WI38 (cell line): ENCODE data around the gene FAM186B.
"Not testable (repeated sequence)": the region's sequence is repeated elsewhere in the genome, so short reads cannot be mapped to it uniquely, and the experiment has no call there.

Experiments used
- H3K4me3 ChIP-seq: 2 replicates; pipeline ENCODE4 v1.5.1; 2011; ENCODE audit warnings: low read depth, mild to moderate bottlenecking, control low read depth, low read length
- TF ChIP-seq, protein P1 (sequence below): IDR thresholded peaks from 2 replicates; pipeline ENCODE4 v1.5.1; 2012; ENCODE audit warnings: low read depth, mild to moderate bottlenecking, control low read depth, low read length

FAM186B gene

DNA sequence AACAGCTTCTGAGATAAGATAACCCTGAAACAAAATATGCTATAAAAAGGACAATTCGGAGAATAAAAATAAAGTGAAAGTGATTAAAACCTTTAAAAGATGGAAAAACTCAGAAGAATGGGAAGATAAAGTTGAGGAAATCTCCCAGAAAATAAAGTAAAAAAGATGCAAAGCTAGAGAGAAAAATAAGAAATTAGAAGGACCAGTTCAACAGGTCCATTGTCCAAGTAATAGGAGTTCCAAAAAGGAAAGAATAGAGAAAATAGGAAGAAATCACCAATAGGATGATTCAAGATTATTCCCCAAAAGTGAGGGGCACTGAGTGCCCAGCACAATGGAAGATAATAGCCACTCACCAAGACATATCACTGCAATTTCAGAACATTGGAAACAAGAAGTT is 13.1 kb upstream of the FAM186B start:
- no peak overlapping the region for H3K4me3 ChIP-seq
- TF ChIP-seq, protein P1, sequence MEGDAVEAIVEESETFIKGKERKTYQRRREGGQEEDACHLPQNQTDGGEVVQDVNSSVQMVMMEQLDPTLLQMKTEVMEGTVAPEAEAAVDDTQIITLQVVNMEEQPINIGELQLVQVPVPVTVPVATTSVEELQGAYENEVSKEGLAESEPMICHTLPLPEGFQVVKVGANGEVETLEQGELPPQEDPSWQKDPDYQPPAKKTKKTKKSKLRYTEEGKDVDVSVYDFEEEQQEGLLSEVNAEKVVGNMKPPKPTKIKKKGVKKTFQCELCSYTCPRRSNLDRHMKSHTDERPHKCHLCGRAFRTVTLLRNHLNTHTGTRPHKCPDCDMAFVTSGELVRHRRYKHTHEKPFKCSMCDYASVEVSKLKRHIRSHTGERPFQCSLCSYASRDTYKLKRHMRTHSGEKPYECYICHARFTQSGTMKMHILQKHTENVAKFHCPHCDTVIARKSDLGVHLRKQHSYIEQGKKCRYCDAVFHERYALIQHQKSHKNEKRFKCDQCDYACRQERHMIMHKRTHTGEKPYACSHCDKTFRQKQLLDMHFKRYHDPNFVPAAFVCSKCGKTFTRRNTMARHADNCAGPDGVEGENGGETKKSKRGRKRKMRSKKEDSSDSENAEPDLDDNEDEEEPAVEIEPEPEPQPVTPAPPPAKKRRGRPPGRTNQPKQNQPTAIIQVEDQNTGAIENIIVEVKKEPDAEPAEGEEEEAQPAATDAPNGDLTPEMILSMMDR: no peak

DNA sequence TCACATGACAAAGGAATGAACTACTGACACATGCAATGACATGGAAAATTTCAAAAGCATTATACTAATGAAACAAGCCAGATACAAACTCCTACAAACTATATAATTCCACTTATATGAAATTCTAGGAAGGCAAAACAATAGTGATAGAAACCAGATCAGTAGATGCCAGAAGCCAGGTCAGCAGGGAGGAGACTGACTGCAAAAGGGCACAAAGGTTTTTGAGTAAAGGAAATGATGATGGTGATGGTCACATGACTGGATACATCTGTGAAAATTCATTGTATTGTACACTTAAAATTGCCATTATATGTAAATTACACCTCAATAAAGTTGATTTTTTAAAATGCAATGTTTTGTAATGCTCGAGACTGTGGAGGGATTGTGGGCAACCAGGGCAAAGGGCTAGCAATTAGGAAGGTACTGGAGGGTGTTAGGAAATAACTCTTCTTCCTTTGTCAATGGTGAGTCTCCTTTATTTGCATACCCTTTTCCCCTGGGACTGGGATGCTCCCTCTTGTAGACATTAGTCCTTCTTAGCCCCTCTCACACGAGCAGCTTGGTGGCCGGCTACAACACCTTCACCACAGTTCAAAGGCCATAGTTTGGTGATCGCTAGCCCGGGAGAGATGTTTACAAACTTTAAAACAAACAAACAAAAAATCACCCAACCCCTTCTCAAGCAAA is 11.2 kb upstream of the FAM186B start:
- TF ChIP-seq, protein P1: no peak
- no peak overlapping the region for H3K4me3 ChIP-seq

DNA sequence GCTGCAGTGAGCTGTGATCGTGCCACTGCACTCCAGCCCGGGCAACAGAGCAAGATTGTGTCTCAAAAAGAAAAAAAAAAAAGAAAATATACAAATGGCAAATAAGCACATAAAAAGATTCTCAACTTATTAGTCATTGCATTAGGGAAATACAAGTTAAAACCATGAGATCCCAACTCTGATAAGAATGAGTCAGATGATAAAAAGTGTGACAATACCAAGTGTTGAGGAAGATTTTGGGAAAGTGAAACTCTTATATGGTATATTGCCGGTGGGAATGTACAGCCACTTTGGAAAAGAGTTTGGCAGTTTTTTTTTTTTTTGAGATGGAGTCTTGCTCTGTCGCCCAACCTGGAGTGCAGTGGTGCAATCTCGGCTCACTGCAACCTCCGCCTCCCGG is 10.3 kb upstream of the FAM186B start:
- H3K4me3 ChIP-seq: no peak overlapping the region
- TF ChIP-seq, protein P1: no peak

DNA sequence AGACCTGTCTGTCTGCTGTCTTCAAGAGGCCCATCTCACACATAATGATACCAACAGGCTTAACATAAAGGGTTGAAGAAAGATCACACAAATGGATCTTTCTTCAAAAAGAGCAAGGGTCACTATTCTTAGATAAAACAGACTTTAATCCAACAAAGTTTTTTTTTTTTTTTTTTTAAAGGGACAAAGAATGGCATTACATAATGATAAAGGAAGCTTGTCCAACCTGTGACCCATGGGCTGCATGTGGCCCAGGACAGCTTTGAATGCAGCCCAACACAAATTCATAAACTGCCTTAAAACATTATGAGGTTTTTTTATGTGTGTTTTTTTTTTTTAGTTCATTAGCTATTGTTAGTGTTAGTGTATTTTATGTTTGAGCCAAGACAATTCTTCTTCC is 6.8 kb upstream of the FAM186B start:
- H3K4me3 ChIP-seq: no peak overlapping the region
- TF ChIP-seq, protein P1: no peak

DNA sequence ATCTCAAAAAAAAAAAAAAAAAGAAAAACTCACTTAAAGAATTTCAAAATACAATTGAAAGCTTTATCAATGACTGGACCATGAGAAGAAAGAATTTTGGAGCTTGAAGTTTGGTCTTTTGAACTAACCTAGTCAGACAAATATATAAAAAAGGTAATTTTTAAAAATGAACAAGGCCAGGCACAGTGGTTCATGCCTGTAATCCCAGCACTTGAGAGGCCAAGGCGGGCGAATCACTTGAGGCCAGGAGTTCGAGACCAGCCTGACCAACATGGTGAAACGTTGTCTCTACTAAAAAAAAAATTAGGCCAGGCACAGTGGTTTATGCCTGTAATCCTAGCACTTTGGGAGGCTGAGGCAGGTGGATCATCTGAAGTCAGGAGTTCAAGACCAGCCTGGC is 5.3 kb upstream of the FAM186B start:
- not testable (repeated sequence) for H3K4me3 ChIP-seq

DNA sequence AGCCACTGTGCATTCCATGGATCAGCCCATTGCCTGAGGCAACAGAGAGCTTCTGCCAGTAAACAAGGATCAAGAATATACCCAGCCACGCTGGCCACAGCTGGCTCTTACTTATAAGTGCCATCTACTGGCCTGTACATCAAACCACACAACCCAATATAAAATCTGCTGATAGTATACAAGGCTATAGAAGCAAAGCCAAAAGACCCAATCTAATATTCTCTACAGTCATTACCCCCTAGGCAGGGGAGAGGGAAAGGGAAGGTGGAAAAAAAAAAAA is 4.4 kb upstream of the FAM186B start:
- TF ChIP-seq, protein P1: no peak
- H3K4me3 ChIP-seq: no peak overlapping the region

DNA sequence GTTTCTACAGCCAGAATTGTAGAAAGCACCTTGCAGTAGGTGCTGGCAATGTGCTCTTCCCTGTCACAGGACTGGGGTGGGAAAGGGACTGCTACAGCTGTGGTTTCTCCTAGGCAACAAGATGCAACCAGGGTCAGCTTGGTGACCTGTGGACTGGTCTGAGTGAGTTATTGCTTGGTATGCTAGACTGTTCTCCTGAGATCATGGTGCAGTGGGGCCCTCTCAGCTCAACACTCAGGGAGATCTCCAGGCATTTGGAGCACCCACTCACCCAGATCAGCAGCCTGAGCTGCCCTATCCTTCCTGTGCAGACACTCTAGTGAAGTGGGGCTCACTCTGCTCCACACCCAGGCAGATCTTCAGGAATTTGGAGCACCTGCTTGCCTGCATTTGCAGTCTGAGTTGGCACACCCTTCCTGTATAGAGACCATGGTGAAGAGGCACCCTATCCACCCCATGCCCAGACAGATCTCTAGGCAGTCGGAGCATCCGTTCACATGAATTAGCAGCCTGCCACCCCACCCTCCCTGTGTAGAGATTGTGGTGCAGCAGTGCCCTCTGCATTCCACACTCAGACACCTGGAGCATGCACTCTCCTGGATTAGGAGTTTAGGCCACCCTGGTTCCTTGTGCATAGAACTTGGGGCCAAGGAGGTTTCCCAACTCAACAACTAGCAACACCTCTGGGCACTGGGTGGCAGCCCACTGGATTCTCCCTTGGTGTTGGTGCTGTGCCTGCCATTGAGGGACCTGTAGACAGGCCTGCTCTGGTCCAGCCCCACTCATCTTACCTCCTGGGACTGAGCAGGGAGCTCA is 3.8 kb upstream of the FAM186B start:
- TF ChIP-seq, protein P1: no peak
- no peak overlapping the region for H3K4me3 ChIP-seq
